ENCODE data around the gene CIPC.

DNA sequence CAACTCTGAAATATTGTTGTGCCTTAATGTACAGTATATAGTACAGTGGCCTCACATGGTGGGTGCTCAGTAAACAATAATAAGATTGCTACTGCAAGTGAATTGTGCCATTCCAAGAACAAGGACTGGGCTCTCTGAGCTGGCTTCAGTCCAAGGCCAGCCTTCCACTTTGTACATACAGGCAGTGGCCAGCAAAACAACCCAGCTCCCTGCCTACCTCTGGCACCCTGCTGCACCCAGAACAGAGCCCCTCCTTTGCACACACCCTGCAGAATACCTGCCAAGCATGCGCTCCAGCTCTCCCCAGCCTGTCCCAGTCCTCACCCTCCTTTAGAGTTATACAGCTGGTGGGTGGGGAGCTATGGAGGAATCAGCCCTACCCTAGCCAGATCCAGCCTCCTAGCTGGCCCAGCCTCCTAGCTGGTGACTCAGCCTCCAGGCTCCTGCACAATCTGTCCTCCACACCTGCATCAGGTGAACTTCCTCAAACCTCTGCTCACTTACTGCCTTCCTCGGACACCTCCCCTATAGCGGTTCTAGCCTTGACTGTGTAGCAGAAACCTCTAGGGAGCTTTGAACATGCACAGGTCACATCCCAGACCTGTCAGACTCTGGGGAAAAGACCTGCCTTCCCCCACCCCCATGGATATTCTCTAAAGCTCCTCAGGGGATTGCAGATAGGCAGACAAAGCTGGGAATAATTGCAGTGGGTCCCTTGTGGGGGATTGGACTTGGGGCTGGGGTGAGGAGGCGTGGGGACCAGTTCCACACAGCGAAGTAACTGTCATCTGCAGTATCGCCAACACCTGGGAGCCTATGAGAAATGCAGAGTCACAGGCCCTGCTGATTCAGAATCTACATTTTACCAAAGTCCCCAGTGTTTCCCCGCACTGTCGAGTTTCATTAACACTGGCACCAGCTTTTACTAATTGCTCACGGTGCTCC is 25.6 kb downstream of the CIPC start:
- no peak for TF ChIP-seq EZH2phosphoT487 (IDR thresholded peaks at IDR 0.05; ENCODE audit: borderline replicate concordance)
- TF ChIP-seq, protein P1, sequence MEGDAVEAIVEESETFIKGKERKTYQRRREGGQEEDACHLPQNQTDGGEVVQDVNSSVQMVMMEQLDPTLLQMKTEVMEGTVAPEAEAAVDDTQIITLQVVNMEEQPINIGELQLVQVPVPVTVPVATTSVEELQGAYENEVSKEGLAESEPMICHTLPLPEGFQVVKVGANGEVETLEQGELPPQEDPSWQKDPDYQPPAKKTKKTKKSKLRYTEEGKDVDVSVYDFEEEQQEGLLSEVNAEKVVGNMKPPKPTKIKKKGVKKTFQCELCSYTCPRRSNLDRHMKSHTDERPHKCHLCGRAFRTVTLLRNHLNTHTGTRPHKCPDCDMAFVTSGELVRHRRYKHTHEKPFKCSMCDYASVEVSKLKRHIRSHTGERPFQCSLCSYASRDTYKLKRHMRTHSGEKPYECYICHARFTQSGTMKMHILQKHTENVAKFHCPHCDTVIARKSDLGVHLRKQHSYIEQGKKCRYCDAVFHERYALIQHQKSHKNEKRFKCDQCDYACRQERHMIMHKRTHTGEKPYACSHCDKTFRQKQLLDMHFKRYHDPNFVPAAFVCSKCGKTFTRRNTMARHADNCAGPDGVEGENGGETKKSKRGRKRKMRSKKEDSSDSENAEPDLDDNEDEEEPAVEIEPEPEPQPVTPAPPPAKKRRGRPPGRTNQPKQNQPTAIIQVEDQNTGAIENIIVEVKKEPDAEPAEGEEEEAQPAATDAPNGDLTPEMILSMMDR (conservative IDR thresholded peaks at IDR 0.05; ENCODE audit: low read length) = no peak

All from Loucy (cell line).